NCI-H1105 treated with DMSO at 0.1 percent for 48 hours (cell line): Measurements from ENCODE around the gene TBL1Y.
"Not testable (repeated sequence)": the region's sequence is repeated elsewhere in the genome, so short reads cannot be mapped to it uniquely, and the experiment has no call there.

Source experiments
- DNase-seq: peaks from one replicate; lab custom pipeline; 2025; lab: John Stamatoyannopoulos, UW

The TBL1Y gene

DNA sequence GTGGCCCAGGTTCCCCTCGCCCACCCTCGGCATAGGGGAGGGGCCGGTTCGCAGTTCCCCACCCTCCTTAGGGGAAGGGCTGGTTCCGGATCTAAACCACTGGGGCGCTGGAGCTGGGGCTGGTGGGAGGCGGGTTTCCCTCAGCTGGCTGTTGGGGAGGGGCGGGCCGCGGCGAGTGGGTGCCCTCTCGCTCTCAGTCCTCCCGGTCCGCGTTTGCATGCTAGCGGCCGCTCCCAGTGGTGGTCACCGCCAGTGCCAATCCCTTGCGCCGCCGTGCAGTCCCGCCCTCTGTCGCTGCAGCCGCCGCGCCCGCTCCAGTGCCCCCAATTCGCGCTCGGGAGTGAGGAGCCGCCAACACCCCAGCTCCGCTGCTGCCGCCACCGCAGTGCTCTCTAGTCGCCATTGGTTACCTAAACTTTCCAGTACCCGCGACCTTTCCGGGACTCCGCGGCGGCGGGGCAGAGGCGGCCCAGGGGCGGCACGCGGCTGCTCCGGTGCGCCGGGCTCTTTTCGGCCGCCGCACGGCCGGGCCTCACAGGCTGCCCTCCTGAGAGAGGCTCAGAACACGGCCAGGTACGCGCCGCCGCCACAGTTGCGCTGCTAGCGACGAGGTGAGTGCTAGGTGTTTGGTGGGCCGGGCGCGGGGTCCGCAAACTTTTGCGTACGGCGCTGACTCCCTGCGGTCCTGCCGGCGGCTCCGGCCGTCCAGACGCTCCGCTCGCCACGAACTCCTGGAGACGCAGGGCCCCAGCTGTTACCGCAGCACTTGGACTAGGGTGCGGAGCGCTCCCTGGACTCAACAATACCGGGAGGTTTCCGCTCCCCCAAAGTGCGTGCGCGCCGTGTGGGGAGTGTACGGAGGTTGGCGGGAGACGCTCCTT, at the start of gene TBL1Y:
Gene TBL1Y (plus strand): TSS at position 326 of the 881 bp plus-strand sequence. CDS start 114,388 bp downstream, outside the sequence.
- no peak for DNase-seq

- no peak for DNase-seq
Observed at GRCh38 chrY:6894496-6894895, 16.0 kb upstream of the TBL1Y start.

DNA sequence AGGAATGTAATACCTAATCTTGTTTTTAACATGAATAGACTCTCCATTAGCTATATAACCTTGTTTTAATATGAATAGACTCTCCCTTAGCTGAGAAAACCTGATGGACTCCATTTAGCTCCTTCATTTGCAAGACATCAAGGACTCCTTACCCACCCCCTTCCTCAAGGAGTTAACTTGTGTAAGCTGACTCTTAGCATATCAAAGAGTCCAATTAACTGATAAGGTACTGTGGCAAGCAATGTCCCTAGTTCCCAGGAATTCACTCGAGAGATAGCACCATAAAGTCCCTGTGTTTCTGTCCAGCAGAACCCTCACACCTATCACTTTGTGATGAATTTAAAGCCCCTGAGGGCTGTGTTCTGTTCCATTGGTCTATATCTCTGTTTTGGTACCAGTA, 15.3 kb upstream of the TBL1Y start:
- DNase-seq, result no peak

DNA sequence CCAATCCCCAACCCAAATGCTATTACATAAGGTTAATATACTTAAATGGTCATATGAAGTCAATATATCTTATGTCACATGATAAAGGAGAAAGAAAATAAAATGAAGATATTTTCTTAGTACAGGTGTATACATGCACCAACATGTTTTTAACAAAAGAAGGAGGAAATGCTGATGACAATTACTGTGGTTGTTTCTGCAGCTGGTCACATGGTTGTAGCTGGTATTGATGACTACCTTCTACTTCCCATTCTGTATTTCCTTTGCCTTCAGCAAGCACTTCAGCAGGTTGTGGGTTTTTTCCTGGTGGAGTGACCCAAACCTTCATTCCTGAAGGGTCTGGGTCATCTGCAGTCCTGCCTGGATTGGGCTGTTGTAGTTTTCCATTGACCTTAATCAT, 8.4 kb upstream of the TBL1Y start:
- DNase-seq, result not testable (repeated sequence)

GRCh38 chrY:6907591-6907990, 2.9 kb upstream of the TBL1Y start:
- no peak for DNase-seq

DNA sequence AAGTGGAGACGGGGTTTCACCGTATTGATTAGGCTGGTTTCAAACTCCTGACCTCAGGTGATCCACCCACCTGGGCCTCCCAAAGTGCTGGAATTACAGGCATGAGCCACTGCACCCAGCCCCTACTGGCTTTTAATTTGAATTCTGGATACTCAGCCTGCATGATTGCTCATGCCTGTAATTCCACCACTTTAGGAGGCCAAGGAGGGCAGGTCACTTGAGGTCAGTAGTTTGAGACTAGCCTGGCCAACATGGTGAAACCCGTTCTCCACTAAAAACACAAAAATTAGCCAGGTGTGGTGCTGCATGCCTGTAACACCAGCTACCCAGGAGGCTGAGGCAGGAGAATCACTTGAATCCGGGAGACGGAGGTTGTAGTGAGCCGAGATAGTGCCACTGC, 2.5 kb upstream of the TBL1Y start:
- DNase-seq, result not testable (repeated sequence)

DNA sequence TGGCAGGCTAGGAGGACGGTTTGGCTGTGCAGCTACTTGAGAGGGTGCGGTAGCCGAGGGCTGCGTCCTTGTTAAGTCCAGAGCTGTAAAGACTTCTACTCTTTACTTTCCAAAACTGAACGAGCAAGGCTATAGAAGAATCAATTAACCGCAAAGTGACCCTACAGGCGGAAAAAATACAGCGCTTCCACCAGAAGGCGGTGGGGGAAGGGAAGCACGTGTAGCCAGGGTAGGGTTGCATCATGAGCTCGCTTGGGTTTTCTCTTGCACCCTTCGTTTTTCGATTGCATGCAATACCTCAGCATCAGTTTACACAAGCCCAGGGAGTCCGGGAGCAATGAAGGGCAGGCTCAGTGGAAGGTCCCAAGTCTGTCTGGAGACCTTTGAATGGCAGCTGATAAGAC, 1.4 kb upstream of the TBL1Y start:
- no peak for DNase-seq

DNA sequence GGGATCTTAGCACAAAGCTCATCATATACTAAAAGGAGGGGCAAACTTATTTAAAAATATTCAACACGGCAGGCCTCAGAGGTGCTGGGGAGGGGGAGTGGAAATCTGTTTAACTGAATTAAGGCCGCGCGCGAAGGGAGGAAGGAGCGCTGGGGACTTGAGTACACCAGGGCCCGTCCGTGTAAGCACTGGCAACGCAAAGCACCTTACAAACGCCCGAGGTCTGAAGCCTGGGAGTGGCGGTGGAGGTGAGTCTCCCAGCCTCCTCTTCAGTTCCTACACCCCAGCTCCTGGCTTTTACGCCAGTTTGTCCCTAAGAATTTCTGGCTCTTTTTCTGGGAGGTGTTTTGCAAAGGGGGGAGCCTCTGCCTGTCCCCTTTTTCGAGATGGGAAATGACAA, 641 bp upstream of the TBL1Y start:
- no peak for DNase-seq

DNA sequence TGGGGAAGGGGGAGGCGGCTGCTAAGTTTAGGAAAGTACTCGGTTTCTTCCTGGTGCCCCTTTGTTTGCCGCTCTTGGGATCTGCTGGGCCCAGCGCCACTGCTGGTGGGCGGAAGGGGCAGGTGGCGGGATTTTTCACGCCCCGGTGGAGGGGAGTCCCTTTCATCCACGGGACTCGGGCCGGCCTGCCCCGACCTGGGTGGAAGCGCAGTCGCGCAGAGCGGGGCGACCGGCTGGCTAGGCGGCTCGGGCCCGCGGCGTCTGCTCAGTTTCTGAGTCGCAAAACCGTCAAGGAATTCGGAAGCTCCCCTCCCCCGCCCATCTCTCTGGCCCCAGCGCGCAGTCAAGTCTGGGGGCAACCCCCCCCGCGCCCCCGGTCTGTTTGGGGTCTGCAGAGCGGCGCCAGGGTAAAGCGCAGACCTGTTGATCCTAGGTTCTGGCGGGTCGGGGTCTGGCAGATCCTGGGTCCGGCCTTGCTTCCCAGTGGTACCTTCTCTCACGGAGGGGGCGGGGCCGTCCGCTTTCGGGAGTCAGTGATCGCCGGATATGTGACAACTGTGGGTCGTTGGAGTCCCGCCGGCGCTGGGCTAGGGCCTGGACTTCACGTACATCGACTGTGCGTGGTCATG, 870 bp downstream of the TBL1Y start, which contains the start of gene AMELY:
Gene AMELY (minus strand): TSS at position 500 of the 629 bp plus-strand sequence. CDS start 39,144 bp downstream, outside the sequence.
- no peak for DNase-seq

DNA sequence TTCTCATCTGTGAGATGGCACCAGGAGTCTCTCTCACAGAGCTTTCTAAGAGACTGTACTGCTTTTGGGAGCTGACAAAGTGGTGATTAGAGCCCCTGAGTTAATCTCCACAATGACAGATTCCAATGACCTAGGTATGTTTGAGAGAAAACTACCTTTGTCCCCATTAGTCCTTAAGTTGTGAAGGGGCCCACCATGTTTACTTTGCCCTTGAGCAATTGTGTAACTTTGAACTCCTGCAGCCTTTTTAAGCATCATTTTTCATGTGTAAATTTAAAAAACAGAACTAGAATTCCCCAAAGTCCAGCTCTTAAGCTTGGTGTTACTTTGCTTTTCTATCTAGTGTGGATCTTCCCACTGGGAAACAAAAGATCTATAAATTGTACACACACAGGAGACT, 2.9 kb downstream of the TBL1Y start:
- DNase-seq, result no peak

DNA sequence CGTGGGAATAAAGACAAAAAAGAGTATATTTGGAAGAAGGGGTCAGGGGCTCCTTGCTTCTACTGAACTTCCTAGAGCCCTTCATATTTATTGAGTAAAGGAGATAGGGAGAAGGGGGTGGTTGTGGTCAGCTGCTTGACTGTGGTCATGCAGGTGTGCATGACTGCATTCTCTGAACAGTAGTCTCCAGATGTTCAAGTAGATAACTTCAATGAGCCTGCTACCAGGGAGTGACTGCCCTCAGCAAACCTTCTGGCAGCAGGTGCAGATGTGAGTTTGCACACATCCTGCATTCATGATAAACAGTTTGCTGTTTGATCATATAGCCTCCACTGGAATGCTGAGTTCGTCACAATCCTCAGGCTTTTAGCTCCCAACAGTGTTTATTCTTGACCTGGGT, 10.6 kb downstream of the TBL1Y start:
- DNase-seq, result no peak

DNA sequence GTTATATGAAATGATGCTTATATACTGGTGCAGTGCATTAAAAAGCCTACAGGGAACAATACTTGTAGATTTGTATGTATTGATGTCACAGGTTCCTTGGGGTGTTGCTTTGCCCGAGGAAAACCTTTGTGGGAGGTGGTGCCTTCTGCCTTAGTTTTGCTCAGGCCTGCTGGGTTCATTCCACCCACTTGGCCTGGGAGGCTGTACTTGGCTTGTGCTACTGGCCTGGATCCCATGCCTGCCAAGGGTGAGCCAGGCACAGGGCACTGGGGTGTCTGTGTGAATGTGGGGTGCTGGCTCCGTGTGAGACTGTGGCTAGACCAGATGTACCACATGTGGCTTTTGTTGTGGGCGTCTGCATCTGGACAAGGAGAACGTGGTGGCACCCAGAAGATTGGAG, 17.8 kb downstream of the TBL1Y start:
- DNase-seq, result no peak

- DNase-seq, result no peak
Observed at GRCh38 chrY:6929237-6929636, 18.7 kb downstream of the TBL1Y start.

- DNase-seq, result no peak
Observed at GRCh38 chrY:6931779-6932396, 21.4 kb downstream of the TBL1Y start.

DNA sequence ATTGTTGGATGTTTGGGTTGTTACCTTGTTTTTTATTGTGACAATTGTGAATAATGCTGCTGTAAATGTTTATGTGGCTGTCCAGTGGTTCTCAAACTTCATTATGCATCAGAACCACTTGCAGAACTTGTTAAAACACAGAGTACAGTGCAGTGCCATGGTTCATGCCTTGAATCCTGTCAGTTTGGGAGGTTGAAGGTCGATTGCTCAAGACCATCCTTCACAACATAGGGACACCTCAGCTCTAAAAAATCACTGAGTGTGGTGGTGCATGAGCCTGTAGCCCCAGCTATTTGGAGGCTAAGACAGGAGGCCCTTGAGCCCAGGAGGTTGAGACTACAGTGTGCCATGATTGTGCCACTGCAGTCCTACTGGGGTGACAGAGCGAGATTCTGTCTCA, 25.0 kb downstream of the TBL1Y start:
- DNase-seq, result no peak

DNA sequence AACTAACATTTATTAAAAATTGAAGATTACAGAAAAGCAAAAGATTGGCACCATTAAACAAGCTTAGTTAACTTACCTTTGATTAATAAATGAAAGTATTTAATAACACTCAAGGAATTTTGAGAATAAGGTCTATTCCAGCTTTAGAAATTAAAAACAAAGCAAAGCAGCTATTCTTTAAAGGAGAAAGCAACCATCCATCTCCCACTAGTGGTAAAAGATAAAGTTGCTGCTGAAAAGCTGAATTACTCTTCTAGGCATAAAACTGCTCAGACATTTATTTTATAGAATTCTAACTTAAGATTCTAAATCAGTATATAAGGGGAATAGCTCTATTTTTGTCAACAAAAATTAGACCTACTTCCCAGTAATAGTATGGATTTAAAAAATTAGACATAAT, 37.2 kb downstream of the TBL1Y start:
- DNase-seq, result no peak

GRCh38 chrY:6948378-6948777, 37.9 kb downstream of the TBL1Y start:
- DNase-seq, result no peak

GRCh38 chrY:6949947-6950346, 39.5 kb downstream of the TBL1Y start:
- no peak for DNase-seq

DNA sequence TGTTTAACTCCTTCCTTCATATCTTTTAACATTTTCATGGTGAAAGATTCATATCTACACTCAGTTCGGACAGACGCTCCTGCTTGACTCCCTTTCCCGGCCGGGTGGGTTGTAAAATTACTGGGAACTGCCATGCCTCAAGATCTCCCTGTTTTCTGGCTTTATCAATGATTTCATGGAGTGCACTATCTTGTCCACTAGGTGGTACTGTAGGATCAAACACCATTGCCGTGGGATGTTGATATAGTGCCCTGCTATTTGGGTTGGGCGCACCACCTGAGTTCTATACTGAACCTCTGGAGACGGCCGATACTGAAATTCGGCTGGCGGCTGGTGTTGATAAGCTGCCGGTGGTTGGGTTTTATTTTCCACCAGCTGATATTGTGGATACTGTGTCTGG, 54.2 kb downstream of the TBL1Y start:
- DNase-seq, result no peak

- DNase-seq, result no peak
Observed at GRCh38 chrY:6966521-6966920, 56.0 kb downstream of the TBL1Y start.

DNA sequence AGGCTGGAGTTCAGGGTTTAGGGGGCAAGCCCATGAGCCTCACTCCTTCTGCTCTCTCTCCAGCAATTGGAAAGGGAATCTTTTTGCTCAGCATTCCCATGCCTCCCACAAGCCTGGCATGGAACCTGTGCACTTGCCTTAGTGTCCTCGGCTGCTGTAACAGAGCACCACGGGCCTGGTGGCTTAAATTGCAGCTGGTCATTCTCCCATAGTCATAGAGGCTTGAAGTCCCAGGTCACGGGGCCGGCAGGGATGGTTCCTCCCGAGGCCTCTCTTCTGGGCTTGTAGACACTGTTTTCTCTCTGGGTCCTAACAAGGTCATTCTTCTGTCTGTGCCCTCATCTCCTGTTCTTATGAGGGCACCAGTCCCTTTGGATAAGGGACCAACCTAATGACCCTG, 57.2 kb downstream of the TBL1Y start:
- no peak for DNase-seq

GRCh38 chrY:6968191-6968590, 57.7 kb downstream of the TBL1Y start:
- no peak for DNase-seq

DNA sequence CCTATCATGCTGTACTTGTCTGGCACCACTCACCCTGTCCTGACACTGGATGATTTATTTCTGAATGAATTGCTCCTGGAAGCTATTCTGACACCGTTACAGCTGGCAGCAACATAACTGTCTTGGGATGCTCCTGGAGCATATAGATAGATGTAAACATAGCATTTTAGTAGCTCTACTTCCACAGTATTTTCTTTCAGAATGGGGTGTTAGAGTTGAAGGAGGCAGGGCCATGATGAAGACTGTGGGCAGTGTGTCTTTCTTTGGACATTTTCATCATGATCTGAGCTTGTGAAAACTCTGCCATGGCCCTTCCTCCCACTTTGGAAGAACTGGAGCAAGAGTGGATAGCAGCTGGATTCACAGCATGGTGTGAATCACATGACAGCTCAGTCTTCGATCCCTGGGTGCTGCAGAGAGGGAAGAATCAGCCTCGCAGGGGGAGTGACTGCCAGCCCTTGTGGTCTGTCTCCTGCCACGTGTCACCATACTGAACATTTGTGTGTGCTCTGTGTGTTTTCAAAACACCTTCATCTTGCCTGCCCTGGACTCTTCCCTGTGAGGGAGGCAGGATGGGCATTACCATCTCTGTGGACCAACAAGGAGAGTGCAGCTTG, 61.9 kb downstream of the TBL1Y start:
- no peak for DNase-seq
